Panc1 (cell line): ENCODE results near the gene BOLA2B. TPM values are rescaled to one million over a fixed set of nuclear protein-coding genes. Genes with fewer than 3 reads are reported as not detected.

ENCODE experiments used
- ATAC-seq: fragments of 200-7000 bp; cut with Tn5 transposase; 2 replicates; pipeline ENCODE4 v1.9.1; 2020; ENCODE audit warnings: mild to moderate bottlenecking, moderate library complexity
- BruUV-seq: library from RNA; stranded (reverse); fragments of 400-500 nt; replicated peaks from 2 replicates; lab custom pipeline; 2021; lab: Mats Ljungman, UMichigan
- CTCF ChIA-PET: fragments of 300-600 bp; sonication (Branson Sonifier 250); formaldehyde crosslinking; loops from one replicate; lab custom pipeline; 2022; ENCODE audit warnings: antibody characterized with exemption; lab: Charles Lee
- POLR2A ChIA-PET: fragments of 300-600 bp; sonication (Branson Sonifier 250); formaldehyde crosslinking; loops from one replicate; lab custom pipeline; 2022; ENCODE audit warnings: antibody characterized with exemption; lab: Charles Lee
- DNase-seq: peaks from one replicate; pipeline ENCODE4 v3.0.0-alpha.2; 2010; ENCODE audit warnings: low read depth, low spot score
- H3K27ac ChIP-seq: 2 replicates; pipeline ENCODE4 v1.5.1; 2011; ENCODE audit warnings: mild to moderate bottlenecking, low read length, inconsistent platforms
- H3K27me3 ChIP-seq: fragments of 200-500 bp; sonication (Bioruptor generic); 2 replicates; pipeline ENCODE4 v1.6.0; 2014; ENCODE audit warnings: low read length, inconsistent platforms; ENCODE audit not compliant: control insufficient read depth, insufficient read depth
- H3K36me3 ChIP-seq: fragments of 200-500 bp; sonication (Bioruptor generic); 2 replicates; pipeline ENCODE4 v1.5.1; 2014; ENCODE audit warnings: inconsistent platforms, mild to moderate bottlenecking, low read length, moderate library complexity; ENCODE audit not compliant: control insufficient read depth, insufficient read depth
- H3K4me1 ChIP-seq: 2 replicates; pipeline ENCODE4 v1.5.1; 2011; ENCODE audit warnings: inconsistent platforms, mild to moderate bottlenecking, low read length, moderate library complexity; ENCODE audit not compliant: control insufficient read depth, insufficient read depth
- H3K4me3 ChIP-seq, 2 experiments: 2 replicates each; pipeline ENCODE4 v1.5.1; 2011 to 2012; ENCODE audit warnings: low read depth in 2 of 2, low read length in 2 of 2, mild to moderate bottlenecking in 2 of 2, inconsistent platforms in 1 of 2, moderate library complexity in 1 of 2
- H3K9me3 ChIP-seq: fragments of 200-500 bp; sonication (Bioruptor generic); 2 replicates; pipeline ENCODE4 v1.5.1; 2014; ENCODE audit warnings: low read depth, mild to moderate bottlenecking, inconsistent platforms, low read length, moderate library complexity; ENCODE audit not compliant: control insufficient read depth, insufficient read depth
- CTCF ChIP-seq: fragments of 450-650 bp; IDR thresholded peaks from 2 replicates; pipeline ENCODE4 v1.5.1; 2017; ENCODE audit warnings: mild to moderate bottlenecking
- POLR2AphosphoS5 ChIP-seq: IDR thresholded peaks from 2 replicates; pipeline ENCODE4 v1.6.1; 2012; ENCODE audit warnings: mild to moderate bottlenecking, low read depth, low read length, moderate library complexity
- REST ChIP-seq, 2 experiments: IDR thresholded peaks; 2 replicates each; pipeline ENCODE4 v1.6.1; 2011 to 2012; ENCODE audit warnings: low read depth in 2 of 2, control low read depth in 1 of 2, low read length in 1 of 2, mild to moderate bottlenecking in 1 of 2, moderate library complexity in 1 of 2; ENCODE audit not compliant: insufficient read depth in 1 of 2
- SIN3A ChIP-seq: IDR thresholded peaks from 2 replicates; pipeline ENCODE4 v1.6.1; 2012; ENCODE audit warnings: low read depth, mild to moderate bottlenecking, low read length, moderate library complexity, borderline replicate concordance; ENCODE audit not compliant: insufficient read depth
- TCF7L2 ChIP-seq: IDR thresholded peaks from 2 replicates; pipeline ENCODE4 v1.6.1; 2011; ENCODE audit warnings: mild to moderate bottlenecking, low read depth, low read length, inconsistent platforms
- in situ Hi-C: cut with HindIII; loops from 2 replicates; pipeline ENCODE4 v1.10.0; 2016; ENCODE audit warnings: low sequenced_read_pairs, low pct_unique_long_range_greater_than_20kb
- intact Hi-C: fragments of 100-400 bp; cut with micrococcal nuclease; formaldehyde crosslinking; loops from one replicate; pipeline ENCODE4 v1.10.0; 2022; ENCODE audit not compliant: unreplicated experiment
- total RNA-seq: library from RNA; stranded (reverse); gene quantifications from one replicate; pipeline ENCODE4 v1.2.1, GENCODE V29; 2021; ENCODE audit not compliant: unreplicated experiment

Gene BOLA2B
- total RNA-seq, 1 experiment from 2014 or later, result 178 TPM

GRCh38 chr16:30163538-30163937 is 29.9 kb downstream of the BOLA2B start:
- in situ Hi-C loops (no loop called here), intact Hi-C loops (no loop called here)
- DNase-seq (no peak), ATAC-seq (no peak)
- ChIA-PET CTCF (no interaction called here), POLR2A (no interaction called here)
- H3K4me1 ChIP-seq, result no peaks in the 10 kb centered on the region
- BruUV-seq, result no TSS peak
- H3K36me3 ChIP-seq, result no peaks in the 10 kb centered on the region
- H3K4me3 ChIP-seq, result no peak overlapping the region
- no peak overlapping the region for H3K27ac ChIP-seq
- TF ChIP-seq POLR2AphosphoS5, result no peak
- no peak for TF ChIP-seq TCF7L2
- no peak for TF ChIP-seq CTCF
- no peak for TF ChIP-seq REST (IDR thresholded peaks at IDR 0.05; ENCODE audit: insufficient read depth in 1 of 2, low read depth in 2 of 2, low read length in 1 of 2)
- TF ChIP-seq SIN3A, result no peak
- H3K27me3 ChIP-seq, result no peaks in the 10 kb centered on the region
- H3K9me3 ChIP-seq, result no peaks in the 10 kb centered on the region

GRCh38 chr16:30157214-30157613 is 36.3 kb downstream of the BOLA2B start:
- ATAC-seq (no peak), DNase-seq (no peak)
- H3K27me3 ChIP-seq, result no peaks in the 10 kb centered on the region
- in situ Hi-C loops, result no loop called here
- TF ChIP-seq POLR2AphosphoS5, result no peak
- no peak for TF ChIP-seq TCF7L2
- TF ChIP-seq SIN3A, result no peak
- no TSS peak for BruUV-seq
- ChIA-PET POLR2A (interaction anchor here (0.5 kb wide), 1 partner anchor 87 kb away, joined by 3 read pairs; no protein-coding TSS in a partner anchor), CTCF (no interaction called here)
- no peak overlapping the region for H3K27ac ChIP-seq
- H3K36me3 ChIP-seq, result no peaks in the 10 kb centered on the region
- no peaks in the 10 kb centered on the region for H3K9me3 ChIP-seq
- intact Hi-C loops, result no loop called here
- H3K4me1 ChIP-seq, result no peaks in the 10 kb centered on the region
- no peak overlapping the region for H3K4me3 ChIP-seq

- DNase-seq, result no peak
- in situ Hi-C loops, result no loop called here
- TF ChIP-seq CTCF (no peak), TCF7L2 (no peak), POLR2AphosphoS5 (no peak), SIN3A (no peak), REST (IDR thresholded peaks at IDR 0.05; ENCODE audit: insufficient read depth in 1 of 2, low read depth in 2 of 2, low read length in 1 of 2) (no peak)
- Histone ChIP-seq H3K27ac (no peak overlapping the region), H3K27me3 (no peaks in the 10 kb centered on the region), H3K9me3 (no peaks in the 10 kb centered on the region), H3K4me1 (no peaks in the 10 kb centered on the region), H3K36me3 (no peaks in the 10 kb centered on the region), H3K4me3 (no peak overlapping the region)
- ChIA-PET CTCF (no interaction called here), POLR2A (no interaction called here)
- no peak for ATAC-seq
- intact Hi-C loops, result no loop called here
- BruUV-seq, result no TSS peak
Measured at GRCh38 chr16:30155188-30155587, 38.3 kb downstream of the BOLA2B start.
